ENCODE results near the gene ZNF570. TPM values are rescaled to one million over a fixed set of nuclear protein-coding genes. Genes with fewer than 3 reads are reported as not detected.

ZNF570 gene
- total and polyA plus RNA-seq, 9 of the 15 experiments (the other 6 are each of a cell fraction or from before 2014, with no cell fraction given) = 0.09 to 0.95 (median 0.38) TPM

DNA sequence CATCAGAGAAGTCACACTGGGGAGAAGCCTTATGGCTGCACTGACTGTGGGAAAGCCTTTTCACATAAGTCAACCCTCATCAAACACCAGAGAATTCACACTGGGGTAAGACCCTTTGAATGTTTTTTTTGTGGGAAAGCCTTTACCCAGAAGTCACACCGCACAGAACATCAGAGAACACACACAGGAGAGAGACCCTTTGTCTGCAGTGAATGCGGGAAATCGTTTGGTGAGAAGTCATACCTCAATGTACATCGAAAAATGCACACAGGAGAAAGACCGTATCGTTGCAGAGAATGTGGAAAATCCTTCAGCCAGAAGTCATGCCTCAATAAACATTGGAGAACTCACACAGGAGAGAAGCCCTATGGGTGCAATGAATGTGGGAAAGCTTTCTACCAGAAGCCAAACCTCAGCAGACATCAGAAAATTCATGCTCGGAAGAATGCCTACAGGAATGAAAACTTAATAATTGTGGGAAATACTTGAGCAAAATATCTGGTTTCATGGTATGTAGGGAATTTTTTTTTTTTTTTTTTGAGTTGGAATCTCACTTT lies 68.3 kb downstream of the ZNF570 start:
- H3K9me3 ChIP-seq (replicated peaks; ENCODE audit: control insufficient read depth, insufficient read depth, low read depth, low read length) = no peaks in the 10 kb centered on the region; the same call in 1 of the 2 replicates
- CTCF ChIA-PET (ENCODE audit: low intra/inter-chr PET ratio) = no interaction called here
- no peak overlapping the region for H2AFZ ChIP-seq (ENCODE audit: low read depth, low read length)
- DNase-seq (ENCODE audit: extremely low read depth in 1 of 4, low spot score in 3 of 4) (no peak), ATAC-seq (no peak), FAIRE-seq (no peak)
- no peak overlapping the region for H3K4me2 ChIP-seq (ENCODE audit: insufficient read depth, low read length)
- no peak overlapping the region for H3K4me3 ChIP-seq
- H3K4me1 ChIP-seq (replicated peaks in 1 of 2; ENCODE audit: control insufficient read depth in 2 of 2, insufficient read depth in 2 of 2, low read length in 2 of 2) = no peaks in the 10 kb centered on the region
- no peaks in the 10 kb centered on the region for H3K9me1 ChIP-seq (ENCODE audit: control insufficient read depth, insufficient read depth, low read length)
- in situ Hi-C loops (cut with MboI) = no loop called here
- POLR2A ChIA-PET = no interaction called here
- no TSS peak for BruUV-seq (replicated peaks)
- H3K79me2 ChIP-seq (ENCODE audit: control insufficient read depth, insufficient read depth, low read length) = no peaks in the 10 kb centered on the region
- H3K9ac ChIP-seq (ENCODE audit: insufficient read depth in 1 of 2, low read depth in 2 of 2, low read length in 2 of 2) = no peak overlapping the region
- WGBS (ENCODE audit: insufficient coverage, low coverage, missing lambda C conversion rate) = 2% methylated on average over 7 of the region's 7 CpGs
- no peaks in the 10 kb centered on the region for H3K36me3 ChIP-seq (ENCODE audit: control insufficient read depth, insufficient read depth, low read length)
- intact Hi-C loops (cut with micrococcal nuclease) = no loop called here
- no peak overlapping the region for H3K27ac ChIP-seq (ENCODE audit: extremely low read depth, low read depth, low read length)
- H4K20me1 ChIP-seq (replicated peaks; ENCODE audit: control insufficient read depth, insufficient read depth, low read length) = no peaks in the 10 kb centered on the region
- no peaks in the 10 kb centered on the region for H3K27me3 ChIP-seq (ENCODE audit: control insufficient read depth in 2 of 2, insufficient read depth in 2 of 2, low read length in 2 of 2)
- no peak for TF ChIP-seq MAFG (tag; conservative IDR thresholded peaks at IDR 0.05)
- TF ChIP-seq, protein P1, sequence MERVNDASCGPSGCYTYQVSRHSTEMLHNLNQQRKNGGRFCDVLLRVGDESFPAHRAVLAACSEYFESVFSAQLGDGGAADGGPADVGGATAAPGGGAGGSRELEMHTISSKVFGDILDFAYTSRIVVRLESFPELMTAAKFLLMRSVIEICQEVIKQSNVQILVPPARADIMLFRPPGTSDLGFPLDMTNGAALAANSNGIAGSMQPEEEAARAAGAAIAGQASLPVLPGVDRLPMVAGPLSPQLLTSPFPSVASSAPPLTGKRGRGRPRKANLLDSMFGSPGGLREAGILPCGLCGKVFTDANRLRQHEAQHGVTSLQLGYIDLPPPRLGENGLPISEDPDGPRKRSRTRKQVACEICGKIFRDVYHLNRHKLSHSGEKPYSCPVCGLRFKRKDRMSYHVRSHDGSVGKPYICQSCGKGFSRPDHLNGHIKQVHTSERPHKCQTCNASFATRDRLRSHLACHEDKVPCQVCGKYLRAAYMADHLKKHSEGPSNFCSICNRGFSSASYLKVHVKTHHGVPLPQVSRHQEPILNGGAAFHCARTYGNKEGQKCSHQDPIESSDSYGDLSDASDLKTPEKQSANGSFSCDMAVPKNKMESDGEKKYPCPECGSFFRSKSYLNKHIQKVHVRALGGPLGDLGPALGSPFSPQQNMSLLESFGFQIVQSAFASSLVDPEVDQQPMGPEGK (CRISPR knock-in tag; IDR thresholded peaks at IDR 0.05; ENCODE audit: borderline replicate concordance) = no peak
- no peak for TF ChIP-seq ZNF766 (CRISPR knock-in tag; conservative IDR thresholded peaks at IDR 0.05)
- TF ChIP-seq FIP1L1 (IDR thresholded peaks at IDR 0.05; ENCODE audit: low read depth, low read length, poor library complexity, severe bottlenecking) = no peak
- TF ChIP-seq POLR2AphosphoS2 (IDR thresholded peaks at IDR 0.05; ENCODE audit: low read length) = no peak
- TF ChIP-seq RCOR1 (IDR thresholded peaks at IDR 0.05; ENCODE audit: borderline replicate concordance in 1 of 2, low read depth in 2 of 2, low read length in 2 of 2) = no peak
- TF ChIP-seq, protein P2, sequence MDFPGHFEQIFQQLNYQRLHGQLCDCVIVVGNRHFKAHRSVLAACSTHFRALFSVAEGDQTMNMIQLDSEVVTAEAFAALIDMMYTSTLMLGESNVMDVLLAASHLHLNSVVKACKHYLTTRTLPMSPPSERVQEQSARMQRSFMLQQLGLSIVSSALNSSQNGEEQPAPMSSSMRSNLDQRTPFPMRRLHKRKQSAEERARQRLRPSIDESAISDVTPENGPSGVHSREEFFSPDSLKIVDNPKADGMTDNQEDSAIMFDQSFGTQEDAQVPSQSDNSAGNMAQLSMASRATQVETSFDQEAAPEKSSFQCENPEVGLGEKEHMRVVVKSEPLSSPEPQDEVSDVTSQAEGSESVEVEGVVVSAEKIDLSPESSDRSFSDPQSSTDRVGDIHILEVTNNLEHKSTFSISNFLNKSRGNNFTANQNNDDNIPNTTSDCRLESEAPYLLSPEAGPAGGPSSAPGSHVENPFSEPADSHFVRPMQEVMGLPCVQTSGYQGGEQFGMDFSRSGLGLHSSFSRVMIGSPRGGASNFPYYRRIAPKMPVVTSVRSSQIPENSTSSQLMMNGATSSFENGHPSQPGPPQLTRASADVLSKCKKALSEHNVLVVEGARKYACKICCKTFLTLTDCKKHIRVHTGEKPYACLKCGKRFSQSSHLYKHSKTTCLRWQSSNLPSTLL (IDR thresholded peaks at IDR 0.05) = no peak
- TF ChIP-seq ZHX1 (conservative IDR thresholded peaks at IDR 0.05; ENCODE audit: low read length) = no peak
- no peak for TF ChIP-seq FOSL1 (tag; conservative IDR thresholded peaks at IDR 0.05)
- TF ChIP-seq, protein P3, sequence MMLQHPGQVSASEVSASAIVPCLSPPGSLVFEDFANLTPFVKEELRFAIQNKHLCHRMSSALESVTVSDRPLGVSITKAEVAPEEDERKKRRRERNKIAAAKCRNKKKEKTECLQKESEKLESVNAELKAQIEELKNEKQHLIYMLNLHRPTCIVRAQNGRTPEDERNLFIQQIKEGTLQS (IDR thresholded peaks at IDR 0.05) = no peak
- TF ChIP-seq, protein P3 (CRISPR knock-in tag; conservative IDR thresholded peaks at IDR 0.05) = no peak
- TF ChIP-seq ETV6 (IDR thresholded peaks at IDR 0.05; ENCODE audit: borderline replicate concordance in 1 of 2, low read depth in 2 of 2, low read length in 1 of 2) = no peak
- TF ChIP-seq ETV6 (CRISPR knock-in tag; IDR thresholded peaks at IDR 0.05; ENCODE audit: borderline replicate concordance) = no peak
- no peak for TF ChIP-seq KHSRP (IDR thresholded peaks at IDR 0.05)
